PFSK-1 (cell line): ENCODE measurements around the gene BARHL1. TPM values are rescaled to one million over a fixed set of nuclear protein-coding genes. Genes with fewer than 3 reads are reported as not detected.

ENCODE experiments used
- FOXP2 ChIP-seq: optimal IDR thresholded peaks from 2 replicates; pipeline ENCODE3; 2011; ENCODE audit warnings: borderline replicate concordance, control low read depth, inconsistent platforms; ENCODE audit not compliant: insufficient read depth; ENCODE audit errors: extremely low read length, extremely low read depth
- POLR2AphosphoS5 ChIP-seq: IDR thresholded peaks from 2 replicates; pipeline ENCODE4 v1.6.1; 2012; ENCODE audit warnings: low read depth, mild to moderate bottlenecking, control low read depth, low read length, moderate library complexity
- REST ChIP-seq, 2 experiments: IDR thresholded peaks; 2 replicates each; pipeline versions ENCODE4 v1.6.1 to v1.8.0; 2011 to 2012; ENCODE audit warnings: low read depth in 2 of 2, low read length in 2 of 2, control low read depth in 1 of 2, inconsistent platforms in 1 of 2, mild to moderate bottlenecking in 1 of 2, moderate library complexity in 1 of 2; ENCODE audit not compliant: insufficient read depth in 1 of 2
- SIN3A ChIP-seq: IDR thresholded peaks from 2 replicates; pipeline ENCODE4 v1.6.1; 2012; ENCODE audit warnings: mild to moderate bottlenecking, low read length, moderate library complexity, borderline replicate concordance; ENCODE audit not compliant: insufficient read depth
- TAF1 ChIP-seq: IDR thresholded peaks from 2 replicates; pipeline ENCODE4 v1.6.1; 2012; ENCODE audit warnings: low read length, control low read depth, borderline replicate concordance; ENCODE audit not compliant: insufficient read depth
- polyA plus RNA-seq: library from polyadenylated mRNA; unstranded; fragments of >200 nt; gene quantifications from one replicate; pipeline ENCODE4 v1.2.1, GENCODE V29; 2012; ENCODE audit warnings: low read depth, missing spikeins; ENCODE audit not compliant: insufficient read length

The BARHL1 gene
- not detected for polyA plus RNA-seq

DNA sequence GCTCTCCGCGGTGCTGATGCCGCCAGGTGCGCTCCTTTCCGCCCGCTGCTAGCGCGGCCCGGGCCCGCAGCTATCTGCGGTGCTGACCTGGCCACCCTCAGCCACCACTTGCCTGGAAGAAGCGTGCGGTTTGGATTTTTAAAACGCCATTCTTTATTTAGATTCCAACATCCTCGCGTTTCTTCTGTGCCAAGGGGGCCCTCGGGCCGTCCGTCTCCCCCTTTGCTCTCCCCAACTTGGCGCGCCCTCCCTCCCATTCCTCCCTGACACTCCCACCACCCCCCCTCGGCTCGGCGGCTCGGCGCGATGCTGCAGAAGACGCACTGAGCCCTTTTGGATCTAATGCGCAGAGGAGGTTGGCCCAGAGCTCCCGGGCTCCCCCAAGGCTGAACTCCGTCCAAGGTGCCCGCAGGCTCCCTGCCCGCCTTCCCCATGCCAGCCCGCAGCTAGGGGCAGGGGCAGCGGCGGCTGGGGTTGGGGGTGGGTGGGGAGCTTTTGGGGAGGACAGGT, at the start of gene BARHL1:
Gene BARHL1 (plus strand): TSS at position 331 of the 510 bp plus-strand sequence. CDS start 192 bp downstream, outside the sequence.
- no peak for TF ChIP-seq TAF1
- TF ChIP-seq POLR2AphosphoS5 = no peak
- no peak for TF ChIP-seq SIN3A
- TF ChIP-seq FOXP2 = no peak
- no peak for TF ChIP-seq REST (IDR thresholded peaks at IDR 0.05; ENCODE audit: insufficient read depth in 1 of 2, low read depth in 2 of 2, low read length in 2 of 2)

DNA sequence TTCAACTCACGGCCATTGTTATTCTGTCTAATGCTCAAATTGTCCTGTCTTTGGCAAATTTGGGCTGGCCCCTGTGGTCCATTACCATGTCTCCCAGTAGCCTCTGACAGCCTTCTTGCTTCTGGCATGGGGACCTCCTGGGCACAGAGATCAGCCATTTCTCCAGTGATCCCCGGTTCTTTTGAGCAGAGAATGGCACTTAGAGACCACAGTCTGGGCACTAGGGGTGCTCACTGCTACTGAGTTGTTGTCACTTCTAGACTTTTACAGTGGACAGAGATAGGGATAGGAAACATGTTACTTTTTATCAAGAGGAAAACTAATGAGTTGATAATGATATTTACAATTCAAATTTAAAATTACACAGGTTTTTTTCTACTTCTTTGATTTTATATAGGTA, 47.6 kb upstream of the BARHL1 start:
- TF ChIP-seq TAF1 = no peak
- no peak for TF ChIP-seq SIN3A
- no peak for TF ChIP-seq REST (IDR thresholded peaks at IDR 0.05; ENCODE audit: insufficient read depth in 1 of 2, low read depth in 2 of 2, low read length in 2 of 2)
- TF ChIP-seq POLR2AphosphoS5 = no peak

DNA sequence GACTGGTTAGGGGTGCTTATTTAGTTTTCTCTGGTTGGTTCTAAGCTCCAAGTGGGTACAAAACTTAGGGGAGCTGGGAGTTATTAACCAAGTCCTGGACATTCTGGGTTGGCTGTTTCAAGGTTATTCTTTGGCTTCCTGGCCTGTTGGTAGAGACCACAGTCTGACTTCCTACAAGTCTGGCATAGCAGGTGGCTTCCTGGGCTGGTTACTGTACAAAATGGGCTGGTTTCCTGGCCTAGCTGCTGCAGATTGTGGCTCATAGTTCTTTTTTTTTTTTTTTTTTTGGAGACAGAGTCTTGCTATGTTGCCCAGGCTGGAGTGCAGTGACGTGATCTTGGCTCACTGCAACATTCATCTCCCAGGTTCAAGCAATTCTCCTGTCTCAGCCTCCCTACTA, 46.3 kb upstream of the BARHL1 start:
- TF ChIP-seq POLR2AphosphoS5 = no peak
- TF ChIP-seq SIN3A = no peak
- TF ChIP-seq TAF1 = no peak
- TF ChIP-seq REST (IDR thresholded peaks at IDR 0.05; ENCODE audit: insufficient read depth in 1 of 2, low read depth in 2 of 2, low read length in 2 of 2) = no peak
- TF ChIP-seq FOXP2 = no peak

DNA sequence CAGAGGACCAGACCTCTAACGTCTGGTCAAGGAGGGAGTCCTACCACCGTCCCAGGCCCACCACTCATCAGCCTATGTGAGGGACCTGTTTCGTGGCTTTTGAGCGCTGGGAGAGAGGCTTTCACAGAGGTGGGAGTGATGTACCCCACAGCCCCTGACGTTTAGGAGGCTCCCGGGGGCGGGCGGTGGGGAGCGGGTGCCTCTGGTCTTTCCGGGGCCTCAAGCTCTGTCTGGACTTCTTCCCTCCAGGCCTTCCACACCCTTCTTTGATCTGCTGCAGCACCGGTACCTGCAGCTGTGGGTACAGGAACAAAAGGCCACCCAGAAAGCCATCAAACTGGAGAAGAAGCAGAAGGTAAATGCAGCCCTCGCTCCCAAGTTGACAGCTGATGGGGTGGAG, 45.1 kb upstream of the BARHL1 start:
- TF ChIP-seq SIN3A = no peak
- no peak for TF ChIP-seq TAF1
- no peak for TF ChIP-seq FOXP2
- TF ChIP-seq POLR2AphosphoS5 = no peak
- TF ChIP-seq REST (IDR thresholded peaks at IDR 0.05; ENCODE audit: insufficient read depth in 1 of 2, low read depth in 2 of 2, low read length in 2 of 2) = no peak

- TF ChIP-seq POLR2AphosphoS5 (no peak), TAF1 (no peak), FOXP2 (no peak), SIN3A (no peak), REST (IDR thresholded peaks at IDR 0.05; ENCODE audit: insufficient read depth in 1 of 2, low read depth in 2 of 2, low read length in 2 of 2) (no peak)
These were observed 44.3 kb upstream of the BARHL1 start for GRCh38 chr9:132538071-132538470.
